ENCODE data around the gene FAM9B. TPM values are rescaled to one million over a fixed set of nuclear protein-coding genes. Genes with fewer than 3 reads are reported as not detected.
"Not testable (repeated sequence)": the region's sequence is repeated elsewhere in the genome, so short reads cannot be mapped to it uniquely, and the experiment has no call there.

Gene FAM9B
- 0.65 TPM for total RNA-seq

GRCh38 chrX:9033989-9034388 lies at the start of gene FAM9B:
TSS of gene FAM9B (minus strand) at chrX:9034127. CDS start at chrX:9032986, 1,141 bp downstream.
- no peak for DNase-seq (ENCODE audit: low spot score)

- DNase-seq (ENCODE audit: low spot score) = no peak
Observed at GRCh38 chrX:9081271-9081670, 47.3 kb upstream of the FAM9B start.

GRCh38 chrX:9074326-9074725 lies 40.4 kb upstream of the FAM9B start:
- DNase-seq (ENCODE audit: low spot score) = no peak

- no peak for DNase-seq (ENCODE audit: low spot score)
Observed at GRCh38 chrX:9072281-9072680, 38.4 kb upstream of the FAM9B start.

GRCh38 chrX:9071031-9071650 lies 37.2 kb upstream of the FAM9B start:
- DNase-seq (ENCODE audit: low spot score) = no peak

GRCh38 chrX:9069573-9069972 lies 35.6 kb upstream of the FAM9B start:
- DNase-seq (ENCODE audit: low spot score) = no peak

- DNase-seq (ENCODE audit: low spot score) = no peak
Observed at GRCh38 chrX:9064694-9065093, 30.8 kb upstream of the FAM9B start.

GRCh38 chrX:9062641-9063040 lies 28.7 kb upstream of the FAM9B start:
- DNase-seq (ENCODE audit: low spot score) = no peak

- DNase-seq (ENCODE audit: low spot score) = no peak
Observed at GRCh38 chrX:9055354-9055753, 21.4 kb upstream of the FAM9B start.

- no peak for DNase-seq (ENCODE audit: low spot score)
Observed at GRCh38 chrX:9052081-9052480, 18.2 kb upstream of the FAM9B start.

- no peak for DNase-seq (ENCODE audit: low spot score)
Observed at GRCh38 chrX:9050331-9050730, 16.4 kb upstream of the FAM9B start.

- DNase-seq (ENCODE audit: low spot score) = no peak
Observed at GRCh38 chrX:9048801-9049200, 14.9 kb upstream of the FAM9B start.

- DNase-seq (ENCODE audit: low spot score) = no peak
Observed at GRCh38 chrX:9038244-9038643, 4.3 kb upstream of the FAM9B start.

GRCh38 chrX:9037296-9037695 lies 3.4 kb upstream of the FAM9B start:
- no peak for DNase-seq (ENCODE audit: low spot score)

- no peak for DNase-seq (ENCODE audit: low spot score)
Observed at GRCh38 chrX:9033586-9033985, 341 bp downstream of the FAM9B start.

- DNase-seq (ENCODE audit: low spot score) = no peak
Observed at GRCh38 chrX:9033179-9033578, 748 bp downstream of the FAM9B start.

- no peak for DNase-seq (ENCODE audit: low spot score)
Observed at GRCh38 chrX:9023293-9023692, 10.6 kb downstream of the FAM9B start.

GRCh38 chrX:9019151-9019550 lies 14.8 kb downstream of the FAM9B start:
- no peak for DNase-seq (ENCODE audit: low spot score)

GRCh38 chrX:9018332-9018731 lies 15.6 kb downstream of the FAM9B start:
- DNase-seq (ENCODE audit: low spot score) = not testable (repeated sequence)

- DNase-seq (ENCODE audit: low spot score) = no peak
Observed at GRCh38 chrX:9003041-9003440, 30.9 kb downstream of the FAM9B start.

GRCh38 chrX:8988446-8988845 lies 45.5 kb downstream of the FAM9B start:
- DNase-seq (ENCODE audit: low spot score) = peak; percentile 74

- DNase-seq (ENCODE audit: low spot score) = no peak
Observed at GRCh38 chrX:8987672-8988250, 46.2 kb downstream of the FAM9B start.

- DNase-seq (ENCODE audit: low spot score) = no peak
Observed at GRCh38 chrX:8984231-8984630, 49.7 kb downstream of the FAM9B start.

- DNase-seq (ENCODE audit: low spot score) = no peak
Observed at GRCh38 chrX:8981723-8982122, 52.2 kb downstream of the FAM9B start.
